ENCODE measurements around the gene SNX27. TPM values are rescaled to one million over a fixed set of nuclear protein-coding genes. Genes with fewer than 3 reads are reported as not detected.

Gene SNX27
- total RNA-seq, 1 experiment from 2014 or later = 42.2 TPM

DNA sequence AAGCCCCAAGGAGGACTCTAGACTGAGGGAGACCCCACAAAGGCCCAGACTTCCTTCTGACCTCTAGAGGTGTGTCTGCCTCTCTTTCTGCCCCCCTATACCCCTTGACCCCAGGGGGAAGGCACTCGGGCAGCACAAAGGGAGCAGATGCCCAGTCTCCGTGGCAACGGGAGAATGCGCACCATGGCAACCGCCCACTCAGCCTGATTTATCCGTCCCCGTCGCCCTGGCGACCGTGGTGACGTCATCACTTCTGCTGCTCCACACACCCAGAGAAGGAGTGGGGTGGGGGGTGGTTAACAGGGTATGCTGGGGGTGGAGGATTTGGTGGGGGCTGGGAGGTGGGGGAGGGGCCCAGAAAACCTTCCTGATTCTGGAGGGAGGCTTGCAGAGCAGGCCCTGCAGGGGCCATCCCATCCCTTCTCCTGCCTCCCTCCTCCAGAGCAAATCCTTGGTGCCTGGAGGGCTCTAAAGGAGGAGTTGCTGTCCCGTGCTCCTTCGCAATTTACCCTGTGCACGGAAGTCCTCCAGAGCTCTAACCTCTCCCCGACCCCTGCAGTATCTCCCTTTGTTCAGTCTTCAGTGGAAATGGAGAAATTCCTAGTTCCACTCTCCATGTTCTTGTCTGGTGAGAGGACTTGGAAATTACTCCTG lies 98.5 kb downstream of the SNX27 start:
- ChIA-PET CTCF (no interaction called here), RAD21 (ENCODE audit: low non-redundant PET in 1 of 2, low total read pairs in 2 of 2, uncharacterized antibody in 2 of 2, unreplicated experiment in 2 of 2) (no interaction called here), POLR2A (no interaction called here)
- intact Hi-C loops (cut with micrococcal nuclease) = no loop called here
- H3K27ac ChIP-seq (ENCODE audit: low read depth, low read length) = no peak overlapping the region
- no peaks in the 10 kb centered on the region for H3K9me3 ChIP-seq (ENCODE audit: control insufficient read depth in 1 of 2, insufficient read depth in 1 of 2, low read depth in 1 of 2, low read length in 2 of 2)
- H2AFZ ChIP-seq (ENCODE audit: low read depth, low read length, poor library complexity, severe bottlenecking) = no peak overlapping the region
- no peak for ATAC-seq
- no peak overlapping the region for H3K4me2 ChIP-seq (ENCODE audit: low read length)
- no peak overlapping the region for H3K4me3 ChIP-seq (replicated peaks in 1 of 2; ENCODE audit: low read depth in 1 of 2, low read length in 2 of 2)
- H3K27me3 ChIP-seq (ENCODE audit: insufficient read depth, low read length) = no peaks in the 10 kb centered on the region
- H3K36me3 ChIP-seq (ENCODE audit: control insufficient read depth in 1 of 2, insufficient read depth in 2 of 2, low read length in 2 of 2) = no peaks in the 10 kb centered on the region
- BruUV-seq (replicated peaks) = no TSS peak
- no peaks in the 10 kb centered on the region; a peak in 1 of 4 replicates for H3K4me1 ChIP-seq (ENCODE audit: control insufficient read depth in 1 of 2, insufficient read depth in 2 of 2, low read length in 2 of 2)
- DNase-seq (ENCODE audit: low read depth, low spot score) = no peak
- no peaks in the 10 kb centered on the region for H3K9me2 ChIP-seq (ENCODE audit: insufficient read depth)
- no peaks in the 10 kb centered on the region for H4K20me1 ChIP-seq (ENCODE audit: insufficient read depth)
- TF ChIP-seq EGR1 (IDR thresholded peaks at IDR 0.05; ENCODE audit: low read depth) = peak; percentile 52
- no peak for TF ChIP-seq EZH2 (IDR thresholded peaks at IDR 0.05)
- H3K79me2 ChIP-seq (ENCODE audit: insufficient read depth, low read length) = no peaks in the 10 kb centered on the region
- H3K9ac ChIP-seq (ENCODE audit: low read length) = no peak overlapping the region

- RAD21 ChIA-PET (ENCODE audit: low non-redundant PET in 1 of 2, low total read pairs in 2 of 2, uncharacterized antibody in 2 of 2, unreplicated experiment in 2 of 2) = no interaction called here
- ATAC-seq (no peak), DNase-seq (ENCODE audit: low read depth, low spot score) (no peak)
- H2AFZ ChIP-seq (ENCODE audit: low read depth, low read length, poor library complexity, severe bottlenecking) = no peak overlapping the region
- H3K36me3 ChIP-seq (ENCODE audit: control insufficient read depth in 1 of 2, insufficient read depth in 2 of 2, low read length in 2 of 2) = no peaks in the 10 kb centered on the region
- H3K9me2 ChIP-seq (ENCODE audit: insufficient read depth) = no peaks in the 10 kb centered on the region
- no peaks in the 10 kb centered on the region for H3K9me3 ChIP-seq (ENCODE audit: control insufficient read depth in 1 of 2, insufficient read depth in 1 of 2, low read depth in 1 of 2, low read length in 2 of 2)
- H4K20me1 ChIP-seq (ENCODE audit: insufficient read depth) = no peaks in the 10 kb centered on the region
- no peak overlapping the region for H3K9ac ChIP-seq (ENCODE audit: low read length)
- H3K4me1 ChIP-seq (ENCODE audit: control insufficient read depth in 1 of 2, insufficient read depth in 2 of 2, low read length in 2 of 2) = no peaks in the 10 kb centered on the region
- intact Hi-C loops (cut with micrococcal nuclease) = no loop called here
- BruUV-seq (replicated peaks) = no TSS peak
- H3K79me2 ChIP-seq (ENCODE audit: insufficient read depth, low read length) = no peaks in the 10 kb centered on the region
- H3K4me3 ChIP-seq (replicated peaks in 1 of 2; ENCODE audit: low read depth in 1 of 2, low read length in 2 of 2) = no peak overlapping the region
- H3K27me3 ChIP-seq (ENCODE audit: insufficient read depth, low read length) = no peaks in the 10 kb centered on the region
- no peak overlapping the region for H3K4me2 ChIP-seq (ENCODE audit: low read length)
- CTCF ChIA-PET = no interaction called here
- POLR2A ChIA-PET = interaction anchor here (0.6 kb wide), 1 partner anchor 79 kb away, joined by 3 read pairs; no protein-coding TSS in a partner anchor
- no peak for TF ChIP-seq ZFX (IDR thresholded peaks at IDR 0.05)
- no peak for TF ChIP-seq POLR2AphosphoS5 (IDR thresholded peaks at IDR 0.05; ENCODE audit: low read depth, low read length)
- TF ChIP-seq SP1 (IDR thresholded peaks at IDR 0.05; ENCODE audit: low read depth) = no peak
- no peak for TF ChIP-seq TCF7L2 (IDR thresholded peaks at IDR 0.05; ENCODE audit: borderline replicate concordance, extremely low read depth, insufficient read depth, insufficient read length)
- TF ChIP-seq CBX3 (IDR thresholded peaks at IDR 0.05; ENCODE audit: low read depth) = no peak
- no peak for TF ChIP-seq SIN3A (IDR thresholded peaks at IDR 0.05; ENCODE audit: low read depth)
- no peak overlapping the region for H3K27ac ChIP-seq (ENCODE audit: low read depth, low read length)
Measured at GRCh38 chr1:151711044-151711800, 99.4 kb downstream of the SNX27 start.

Measured in HCT116 (cell line).